ENCODE data around the gene NEXMIF. TPM values are rescaled to one million over a fixed set of nuclear protein-coding genes. Genes with fewer than 3 reads are reported as not detected.
"Not testable (repeated sequence)": the region's sequence is repeated elsewhere in the genome, so short reads cannot be mapped to it uniquely, and the experiment has no call there.

The NEXMIF gene
- total RNA-seq, 1 experiment from 2014 or later: not detected

GRCh38 chrX:74835566-74835965, 89.7 kb downstream of the NEXMIF start:
- peak; percentile 44 for DNase-seq
- H3K4me3 ChIP-seq (ENCODE audit: low read length): no peak overlapping the region
- H3K4me2 ChIP-seq (ENCODE audit: low read depth, low read length, poor library complexity, severe bottlenecking): no peak overlapping the region

GRCh38 chrX:74819797-74820196, 105.5 kb downstream of the NEXMIF start:
- not testable (repeated sequence) for H3K9me2 ChIP-seq (replicated peaks; ENCODE audit: insufficient read depth, low read length); H3K4me1 ChIP-seq (ENCODE audit: low read length); H3K27me3 ChIP-seq (ENCODE audit: low read length); H4K20me1 ChIP-seq (ENCODE audit: insufficient read depth, low read depth, low read length); H3K4me3 ChIP-seq (ENCODE audit: low read length); H3K9ac ChIP-seq (ENCODE audit: low read length); H3K27ac ChIP-seq (ENCODE audit: low read length); H2AFZ ChIP-seq (ENCODE audit: low read length); H3K79me2 ChIP-seq (ENCODE audit: low read length); H3K4me2 ChIP-seq (ENCODE audit: low read depth, low read length, poor library complexity, severe bottlenecking); H3K36me3 ChIP-seq (ENCODE audit: insufficient read depth, low read length); H3K9me3 ChIP-seq (ENCODE audit: low read length); DNase-seq

More at GRCh38 chrX:74835566-74835965, 89.7 kb downstream of the NEXMIF start:
- H3K27me3 ChIP-seq (ENCODE audit: low read length): no peaks in the 10 kb centered on the region
- H3K36me3 ChIP-seq (ENCODE audit: insufficient read depth, low read length): no peaks in the 10 kb centered on the region
- H3K27ac ChIP-seq (ENCODE audit: low read length): no peak overlapping the region
- H3K4me1 ChIP-seq (ENCODE audit: low read length): no peaks in the 10 kb centered on the region
- H4K20me1 ChIP-seq (ENCODE audit: insufficient read depth, low read depth, low read length): no peaks in the 10 kb centered on the region
- no peak overlapping the region for H3K9ac ChIP-seq (ENCODE audit: low read length)
- no peaks in the 10 kb centered on the region for H3K9me3 ChIP-seq (ENCODE audit: low read length)
- no peak overlapping the region for H2AFZ ChIP-seq (ENCODE audit: low read length)
- H3K9me2 ChIP-seq (replicated peaks; ENCODE audit: insufficient read depth, low read length): no peaks in the 10 kb centered on the region
- H3K79me2 ChIP-seq (ENCODE audit: low read length): no peaks in the 10 kb centered on the region

DNA sequence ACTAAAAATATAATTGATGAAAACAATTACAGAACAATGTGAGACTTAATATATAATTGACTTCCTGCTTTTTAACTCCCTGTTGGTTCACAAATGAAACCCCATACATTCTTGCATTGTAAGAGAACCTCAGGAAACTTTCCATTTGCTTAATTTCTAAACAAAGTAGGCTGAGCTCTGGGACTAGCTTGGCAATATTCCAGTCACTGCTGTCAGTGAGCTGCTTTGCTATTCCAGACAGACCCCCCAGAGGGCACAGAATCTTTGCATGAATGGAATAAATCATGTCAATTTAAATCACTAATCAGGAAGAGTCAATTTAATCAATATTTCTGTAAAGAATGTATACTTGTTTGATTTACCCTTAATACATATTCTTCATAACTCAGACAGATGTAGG, 110.6 kb downstream of the NEXMIF start:
- Histone ChIP-seq H3K4me2 (ENCODE audit: low read depth, low read length, poor library complexity, severe bottlenecking) (no peak overlapping the region), H2AFZ (ENCODE audit: low read length) (no peak overlapping the region), H3K79me2 (ENCODE audit: low read length) (no peaks in the 10 kb centered on the region), H3K9me3 (ENCODE audit: low read length) (no peaks in the 10 kb centered on the region; the same call in 1 of the 2 replicates), H3K36me3 (ENCODE audit: insufficient read depth, low read length) (no peaks in the 10 kb centered on the region), H3K27me3 (ENCODE audit: low read length) (no peaks in the 10 kb centered on the region), H3K27ac (ENCODE audit: low read length) (no peak overlapping the region), H4K20me1 (ENCODE audit: insufficient read depth, low read depth, low read length) (no peaks in the 10 kb centered on the region), H3K9ac (ENCODE audit: low read length) (no peak overlapping the region), H3K4me1 (ENCODE audit: low read length) (no peaks in the 10 kb centered on the region), H3K9me2 (replicated peaks; ENCODE audit: insufficient read depth, low read length) (no peaks in the 10 kb centered on the region), H3K4me3 (ENCODE audit: low read length) (no peak overlapping the region)
- no peak for DNase-seq

DNA sequence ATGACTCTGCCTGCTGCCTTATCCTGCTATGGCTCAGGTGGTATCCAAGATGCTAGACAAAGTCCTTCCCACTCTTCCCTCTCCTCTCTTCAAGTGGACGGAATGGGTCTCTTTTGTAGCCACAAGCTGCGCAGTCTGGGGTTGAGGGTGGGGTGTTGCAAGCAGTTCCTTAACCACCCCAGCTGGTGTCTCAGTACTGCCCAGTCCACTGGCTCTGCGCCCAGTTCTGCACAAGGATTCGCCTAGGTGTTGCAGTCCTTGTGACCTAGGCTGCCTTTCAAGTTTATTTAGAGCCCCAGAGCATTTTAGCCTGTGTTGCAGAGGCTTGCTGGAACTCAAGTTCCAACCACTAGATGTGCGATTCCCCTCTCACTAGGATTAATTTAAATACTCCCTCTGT, 120.7 kb downstream of the NEXMIF start:
- Histone ChIP-seq H3K4me2 (ENCODE audit: low read depth, low read length, poor library complexity, severe bottlenecking) (no peak overlapping the region), H3K9ac (ENCODE audit: low read length) (no peak overlapping the region), H3K9me2 (replicated peaks; ENCODE audit: insufficient read depth, low read length) (no peaks in the 10 kb centered on the region), H3K9me3 (ENCODE audit: low read length) (no peaks in the 10 kb centered on the region), H3K79me2 (ENCODE audit: low read length) (no peaks in the 10 kb centered on the region), H2AFZ (ENCODE audit: low read length) (no peak overlapping the region), H4K20me1 (ENCODE audit: insufficient read depth, low read depth, low read length) (no peaks in the 10 kb centered on the region), H3K36me3 (ENCODE audit: insufficient read depth, low read length) (no peaks in the 10 kb centered on the region), H3K4me3 (ENCODE audit: low read length) (no peak overlapping the region), H3K27ac (ENCODE audit: low read length) (no peak overlapping the region), H3K27me3 (ENCODE audit: low read length) (no peaks in the 10 kb centered on the region), H3K4me1 (ENCODE audit: low read length) (no peaks in the 10 kb centered on the region)
- DNase-seq: no peak

- Histone ChIP-seq H3K9ac (ENCODE audit: low read length) (no peak overlapping the region), H3K9me2 (replicated peaks; ENCODE audit: insufficient read depth, low read length) (no peaks in the 10 kb centered on the region), H3K27ac (ENCODE audit: low read length) (no peak overlapping the region), H3K36me3 (ENCODE audit: insufficient read depth, low read length) (no peaks in the 10 kb centered on the region), H3K79me2 (ENCODE audit: low read length) (no peaks in the 10 kb centered on the region), H4K20me1 (ENCODE audit: insufficient read depth, low read depth, low read length) (no peaks in the 10 kb centered on the region), H3K27me3 (ENCODE audit: low read length) (no peaks in the 10 kb centered on the region), H2AFZ (ENCODE audit: low read length) (no peak overlapping the region), H3K4me2 (ENCODE audit: low read depth, low read length, poor library complexity, severe bottlenecking) (no peak overlapping the region), H3K4me1 (ENCODE audit: low read length) (no peaks in the 10 kb centered on the region), H3K9me3 (ENCODE audit: low read length) (peaks cover 6% of the 10 kb centered on the region; the same call in 1 of the 2 replicates), H3K4me3 (ENCODE audit: low read length) (no peak overlapping the region)
- DNase-seq: no peak
These were observed 125.2 kb downstream of the NEXMIF start for GRCh38 chrX:74800062-74800461.

DNA sequence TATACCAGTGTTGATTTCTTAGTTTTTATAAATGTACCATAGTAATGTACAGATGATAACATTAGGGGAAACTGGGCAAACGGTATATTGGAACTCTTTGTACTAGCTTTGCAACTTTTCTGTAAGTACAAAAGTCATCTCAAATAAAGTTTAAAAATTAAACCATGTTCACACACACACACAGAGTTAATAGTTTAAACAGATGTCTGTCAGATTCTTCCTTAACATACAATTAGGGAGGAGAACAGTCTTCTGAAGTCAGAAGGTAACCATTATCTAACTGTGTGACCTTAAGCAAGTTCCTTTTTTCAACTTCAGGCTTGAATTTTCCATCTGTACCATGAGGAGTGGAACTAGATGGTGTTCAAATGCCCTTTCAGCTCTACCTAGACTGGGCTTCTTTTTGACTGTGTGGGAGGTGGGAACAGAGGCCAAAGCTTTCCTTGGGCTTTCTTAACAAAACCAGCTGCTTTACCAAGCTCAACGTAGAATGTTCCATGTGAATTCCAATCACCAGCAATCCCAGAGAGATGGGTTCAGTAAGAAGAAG, 127.8 kb downstream of the NEXMIF start:
- H3K9me3 ChIP-seq (ENCODE audit: low read length): peaks cover 6% of the 10 kb centered on the region; the same call in 1 of the 2 replicates
- no peaks in the 10 kb centered on the region for H3K9me2 ChIP-seq (replicated peaks; ENCODE audit: insufficient read depth, low read length)
- H4K20me1 ChIP-seq (ENCODE audit: insufficient read depth, low read depth, low read length): no peaks in the 10 kb centered on the region
- H3K4me2 ChIP-seq (ENCODE audit: low read depth, low read length, poor library complexity, severe bottlenecking): no peak overlapping the region
- DNase-seq: no peak
- no peak overlapping the region for H2AFZ ChIP-seq (ENCODE audit: low read length)
- H3K4me1 ChIP-seq (ENCODE audit: low read length): no peaks in the 10 kb centered on the region
- no peak overlapping the region for H3K4me3 ChIP-seq (ENCODE audit: low read length)
- H3K27me3 ChIP-seq (ENCODE audit: low read length): no peaks in the 10 kb centered on the region
- H3K9ac ChIP-seq (ENCODE audit: low read length): no peak overlapping the region
- no peaks in the 10 kb centered on the region for H3K79me2 ChIP-seq (ENCODE audit: low read length)
- H3K27ac ChIP-seq (ENCODE audit: low read length): no peak overlapping the region
- H3K36me3 ChIP-seq (ENCODE audit: insufficient read depth, low read length): no peaks in the 10 kb centered on the region

DNA sequence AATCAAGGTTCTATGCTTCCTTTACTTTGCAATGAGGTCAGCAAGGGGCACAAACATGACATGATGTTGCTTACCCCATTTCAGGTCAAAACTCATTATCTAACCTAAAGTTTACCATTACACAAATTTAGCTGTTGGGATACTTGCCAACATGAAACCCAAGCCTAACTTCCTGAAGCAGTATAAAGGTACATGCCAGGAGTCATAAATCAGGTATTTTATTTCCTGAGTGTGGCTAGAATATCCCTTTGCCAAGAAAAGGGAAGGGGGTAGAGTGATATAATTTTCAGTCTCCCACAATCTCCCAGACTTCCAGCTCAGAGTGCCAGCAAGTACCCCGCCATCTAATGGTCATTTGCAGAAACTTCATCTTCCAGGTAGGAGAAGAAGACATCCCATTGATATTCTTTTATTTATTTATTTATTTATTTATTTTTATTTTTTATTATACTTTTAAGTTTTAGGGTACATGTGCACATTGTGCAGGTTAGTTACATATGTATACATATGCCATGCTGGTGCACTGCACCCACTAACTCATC, 136.6 kb downstream of the NEXMIF start:
- H3K4me3 ChIP-seq (ENCODE audit: low read length): no peak overlapping the region

GRCh38 chrX:74784629-74785028, 140.6 kb downstream of the NEXMIF start:
- Histone ChIP-seq H3K9ac (ENCODE audit: low read length) (no peak overlapping the region), H3K4me3 (ENCODE audit: low read length) (no peak overlapping the region), H4K20me1 (ENCODE audit: insufficient read depth, low read depth, low read length) (no peaks in the 10 kb centered on the region), H3K9me3 (ENCODE audit: low read length) (0 out of 2 replicates have a peak, but pooled peaks cover 3% of the 10 kb centered on the region), H3K27me3 (ENCODE audit: low read length) (no peaks in the 10 kb centered on the region), H3K79me2 (ENCODE audit: low read length) (no peaks in the 10 kb centered on the region), H3K4me1 (ENCODE audit: low read length) (no peaks in the 10 kb centered on the region), H3K9me2 (replicated peaks; ENCODE audit: insufficient read depth, low read length) (no peaks in the 10 kb centered on the region), H2AFZ (ENCODE audit: low read length) (no peak overlapping the region), H3K36me3 (ENCODE audit: insufficient read depth, low read length) (no peaks in the 10 kb centered on the region), H3K27ac (ENCODE audit: low read length) (no peak overlapping the region), H3K4me2 (ENCODE audit: low read depth, low read length, poor library complexity, severe bottlenecking) (no peak overlapping the region)
- DNase-seq: no peak

More for the DNA sequence above, 136.6 kb downstream of the NEXMIF start:
- no peaks in the 10 kb centered on the region for H3K4me1 ChIP-seq (ENCODE audit: low read length)
- no peaks in the 10 kb centered on the region for H3K79me2 ChIP-seq (ENCODE audit: low read length)
- DNase-seq: no peak
- H3K9me2 ChIP-seq (replicated peaks; ENCODE audit: insufficient read depth, low read length): no peaks in the 10 kb centered on the region
- no peak overlapping the region for H3K27ac ChIP-seq (ENCODE audit: low read length)
- H3K9me3 ChIP-seq (ENCODE audit: low read length): 0 out of 2 replicates have a peak, but pooled peaks cover 3% of the 10 kb centered on the region
- no peak overlapping the region for H2AFZ ChIP-seq (ENCODE audit: low read length)
- H3K4me2 ChIP-seq (ENCODE audit: low read depth, low read length, poor library complexity, severe bottlenecking): no peak overlapping the region
- no peaks in the 10 kb centered on the region for H3K36me3 ChIP-seq (ENCODE audit: insufficient read depth, low read length)
- no peaks in the 10 kb centered on the region for H4K20me1 ChIP-seq (ENCODE audit: insufficient read depth, low read depth, low read length)
- H3K27me3 ChIP-seq (ENCODE audit: low read length): no peaks in the 10 kb centered on the region
- H3K9ac ChIP-seq (ENCODE audit: low read length): no peak overlapping the region

All from Karpas-422 (cell line).